ENCODE results near the gene AAK1.
"Not testable (repeated sequence)": the region's sequence is repeated elsewhere in the genome, so short reads cannot be mapped to it uniquely, and the experiment has no call there.

AAK1 gene

DNA sequence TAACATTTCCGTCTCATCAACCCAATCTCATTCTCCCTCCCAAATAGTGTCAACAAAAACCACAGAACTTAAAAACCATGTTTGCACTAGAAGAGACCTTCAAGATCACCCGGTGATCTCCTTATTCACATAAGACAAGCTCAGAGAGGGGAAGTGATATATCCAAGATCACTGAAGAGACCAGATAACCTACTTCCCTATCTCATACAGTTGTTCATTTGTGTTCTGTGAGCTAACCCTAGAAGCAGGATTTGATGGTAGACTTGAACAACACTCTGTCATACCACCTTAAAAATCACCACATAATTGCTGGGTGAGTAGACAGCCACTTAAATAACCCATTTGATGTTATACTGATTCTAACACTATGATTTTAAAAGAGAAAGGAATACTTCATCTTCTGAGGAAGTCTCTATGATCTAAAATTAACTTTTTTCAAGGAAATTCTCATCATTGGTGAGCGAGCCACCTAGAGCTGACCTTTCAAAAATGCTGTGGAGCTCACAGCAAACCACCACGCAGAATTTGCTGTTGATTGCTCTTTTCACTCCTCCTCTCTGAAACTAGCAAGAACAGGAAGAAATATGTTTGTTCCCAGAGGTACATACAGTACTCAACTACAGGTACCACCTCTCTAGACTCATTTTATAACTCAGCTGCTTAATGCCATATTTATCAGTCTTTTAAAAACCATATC, 15.1 kb downstream of the AAK1 start:
- in situ Hi-C loops (cut with MboI; ENCODE audit: low sequenced_read_pairs) = no loop called here

DNA sequence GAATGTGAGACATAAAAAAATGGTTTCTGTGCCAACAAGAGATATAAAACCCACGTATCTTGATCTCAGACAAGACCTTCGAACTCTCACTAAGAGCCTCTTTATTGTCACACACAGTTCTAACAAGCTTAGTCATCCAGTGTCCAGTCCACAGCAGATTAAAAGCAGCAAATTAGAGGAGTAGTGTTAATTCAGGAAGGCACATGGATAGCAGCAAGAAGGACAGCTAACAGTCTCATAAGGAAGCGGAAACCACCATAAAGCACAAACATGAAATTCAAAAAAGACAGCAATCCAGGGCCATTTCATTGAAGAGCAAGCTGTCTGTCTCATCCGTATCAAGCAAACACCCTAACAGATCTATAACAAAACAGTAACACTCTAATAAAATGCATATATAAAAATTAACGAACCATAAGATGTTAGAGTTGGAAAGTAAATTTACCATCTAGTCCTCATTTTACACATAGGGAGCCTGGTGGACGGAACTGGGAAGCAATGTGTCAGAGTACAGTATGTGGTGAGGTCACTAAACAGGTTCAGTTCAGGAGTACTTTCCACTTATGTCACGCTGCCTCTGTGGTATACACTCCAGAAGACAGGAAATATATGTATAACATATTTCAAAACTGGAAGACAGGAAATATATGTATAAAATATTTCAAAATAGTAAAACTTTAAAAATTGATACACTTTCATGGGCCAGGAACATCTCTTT, 18.3 kb downstream of the AAK1 start:
- in situ Hi-C loops (cut with MboI; ENCODE audit: low sequenced_read_pairs) = no loop called here

DNA sequence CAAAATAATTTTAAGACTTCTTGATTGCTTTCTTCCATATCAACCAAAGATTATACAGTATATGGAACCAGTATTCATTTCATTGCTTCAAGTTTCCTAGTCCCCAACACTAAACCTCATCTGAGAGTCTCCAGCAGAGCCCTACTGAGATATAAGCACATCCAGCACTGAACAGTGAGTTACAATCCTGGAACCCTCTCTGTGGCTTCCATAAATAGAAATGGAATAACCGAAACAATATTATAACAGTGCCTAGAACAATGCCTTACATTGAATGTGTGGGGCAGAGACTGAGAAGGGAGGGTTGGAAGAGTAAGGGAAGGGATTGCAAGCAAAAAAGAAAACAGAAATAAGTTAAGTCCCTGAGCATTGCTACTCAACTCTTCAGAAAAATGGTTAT, 18.9 kb downstream of the AAK1 start:
- in situ Hi-C loops (cut with MboI; ENCODE audit: low sequenced_read_pairs) = no loop called here

DNA sequence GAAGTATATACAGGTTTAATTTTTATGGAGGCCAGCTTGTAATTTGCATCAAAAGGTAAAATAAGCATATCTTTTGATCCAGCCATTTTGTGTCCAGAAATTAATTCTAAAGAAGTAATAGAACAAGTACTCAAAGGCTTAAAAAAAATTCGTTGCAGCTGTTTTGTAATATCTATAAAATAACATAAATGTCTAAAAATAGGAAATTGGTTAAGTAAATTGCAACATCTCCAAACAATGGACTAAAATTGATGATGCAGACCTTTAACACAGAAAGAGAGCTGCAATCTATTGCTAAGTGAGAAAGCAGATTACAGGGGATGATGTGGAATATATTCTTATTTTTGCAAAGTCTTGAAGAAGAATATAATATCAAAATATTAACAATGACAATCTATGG, 19.4 kb downstream of the AAK1 start:
- in situ Hi-C loops (cut with MboI; ENCODE audit: low sequenced_read_pairs) = no loop called here

DNA sequence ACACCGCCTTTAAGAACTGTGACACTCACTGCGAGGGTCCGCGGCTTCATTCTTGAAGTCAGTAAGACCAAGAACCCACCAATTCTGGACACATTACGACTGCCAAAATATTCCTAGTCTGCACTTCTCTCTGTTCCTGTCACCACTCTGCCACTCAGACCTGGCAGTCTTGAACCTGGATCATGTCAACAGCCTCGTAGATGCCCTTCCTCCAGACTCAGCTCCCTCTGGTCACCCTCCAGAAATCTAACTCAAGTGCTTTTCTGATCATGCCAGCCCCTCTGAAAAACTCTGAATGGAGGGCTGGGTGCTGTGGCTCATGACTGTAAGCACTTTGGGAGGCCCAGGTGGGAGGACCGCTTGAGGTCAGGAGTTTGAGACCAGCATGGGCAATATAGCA, 20.3 kb downstream of the AAK1 start:
- in situ Hi-C loops (cut with MboI; ENCODE audit: low sequenced_read_pairs) = no loop called here

DNA sequence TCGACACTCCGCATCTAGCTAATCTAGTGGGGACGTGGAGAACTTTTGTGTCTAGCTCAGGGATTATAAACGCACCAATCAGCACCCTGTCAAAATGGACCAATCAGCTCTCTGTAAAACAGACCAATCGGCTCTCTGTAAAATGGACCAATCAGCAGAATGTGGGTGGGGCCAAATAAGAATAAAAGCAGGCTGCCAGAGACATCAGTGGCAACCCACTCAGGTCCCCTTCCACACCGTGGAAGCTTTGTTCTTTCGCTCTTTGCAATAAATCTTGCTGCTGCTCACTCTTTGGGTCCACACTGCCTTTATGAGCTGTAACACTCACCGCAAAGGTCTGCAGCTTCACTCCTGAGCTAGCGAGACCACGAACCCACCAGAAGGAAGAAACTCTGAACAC, 20.7 kb downstream of the AAK1 start:
- in situ Hi-C loops (cut with MboI; ENCODE audit: low sequenced_read_pairs) = not testable (repeated sequence)

DNA sequence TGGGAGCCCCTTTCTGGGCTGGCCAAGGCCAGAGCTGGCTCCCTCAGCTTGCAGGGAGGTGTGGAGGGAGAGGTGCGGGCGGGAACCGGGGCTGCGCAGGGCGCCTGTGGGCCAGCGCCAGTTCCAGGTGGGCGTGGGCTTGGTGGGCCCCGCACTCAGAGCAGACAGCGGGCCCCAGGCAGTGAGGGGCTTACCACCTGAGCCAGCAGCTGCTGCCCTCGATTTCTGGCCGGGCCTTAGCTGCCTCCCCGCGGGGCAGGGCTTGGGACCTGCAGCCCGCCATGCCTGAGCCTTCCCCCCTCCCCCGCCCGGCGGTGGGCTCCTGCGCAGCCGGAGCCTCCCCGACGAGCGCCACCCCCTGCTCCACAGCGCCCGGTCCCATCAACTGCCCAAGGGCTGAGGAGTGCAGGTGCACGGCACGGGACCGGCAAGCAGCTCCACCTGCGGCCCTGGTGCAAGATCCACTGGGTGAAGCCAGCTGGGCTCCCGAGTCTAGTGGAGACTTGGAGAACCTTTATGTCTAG, 21.5 kb downstream of the AAK1 start:
- in situ Hi-C loops (cut with MboI; ENCODE audit: low sequenced_read_pairs) = not testable (repeated sequence)

DNA sequence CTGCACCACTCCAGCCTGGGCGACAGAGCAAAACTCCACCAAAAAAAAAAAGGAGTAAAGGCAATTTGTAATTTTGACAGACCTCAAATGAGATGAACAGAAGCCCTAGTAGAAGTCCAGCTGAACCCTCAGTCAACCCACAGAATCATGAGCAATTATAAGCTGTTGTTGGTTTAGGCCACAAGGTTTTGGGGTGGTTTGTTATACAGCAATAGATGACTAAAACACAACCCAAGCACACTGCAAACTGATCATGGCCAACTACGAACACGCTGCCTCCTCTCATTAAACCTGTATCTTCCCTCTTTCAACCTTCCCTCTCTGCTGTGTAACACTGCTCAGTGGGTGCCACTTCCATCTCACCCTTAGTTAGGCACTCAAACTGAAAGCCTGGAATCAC, 22.1 kb downstream of the AAK1 start:
- in situ Hi-C loops (cut with MboI; ENCODE audit: low sequenced_read_pairs) = no loop called here

DNA sequence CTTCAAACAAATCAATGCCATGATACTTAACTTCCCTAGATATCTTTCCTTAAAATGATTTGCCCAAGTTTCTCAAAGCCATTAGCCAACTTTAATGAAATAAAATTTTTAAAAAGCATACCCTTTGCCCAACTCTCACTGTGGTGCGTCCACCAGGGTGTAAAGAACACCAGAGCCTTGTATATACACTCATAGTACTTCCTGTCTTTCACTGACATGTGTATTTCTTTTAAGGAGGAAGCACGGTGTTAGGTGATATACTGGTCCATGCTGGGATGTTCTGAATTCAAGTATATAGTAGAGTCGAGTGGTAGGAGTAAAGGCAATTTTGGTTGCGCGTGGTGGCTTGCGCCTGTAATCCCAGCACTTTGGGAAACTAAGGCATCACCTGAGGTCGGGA, 22.7 kb downstream of the AAK1 start:
- in situ Hi-C loops (cut with MboI; ENCODE audit: low sequenced_read_pairs) = no loop called here

DNA sequence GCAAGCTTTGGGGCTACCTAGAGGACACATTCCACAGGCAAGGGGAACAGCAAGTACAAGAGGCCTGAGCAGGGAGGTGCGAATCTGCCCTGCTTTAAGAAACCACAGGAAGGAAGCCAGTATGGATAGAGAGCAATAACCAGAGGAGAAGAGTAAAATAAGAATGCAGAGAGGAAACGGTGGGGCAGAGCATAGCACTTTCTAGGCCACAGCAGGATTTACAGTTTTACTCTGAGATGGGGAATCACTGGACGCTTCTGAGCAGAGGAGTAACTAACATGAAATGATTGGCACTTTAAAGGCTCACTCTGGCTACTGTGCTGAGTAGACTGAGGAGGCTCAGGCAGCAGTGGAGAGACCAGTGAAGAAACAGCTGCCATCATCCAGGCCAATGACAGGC, 23.8 kb downstream of the AAK1 start:
- in situ Hi-C loops (cut with MboI; ENCODE audit: low sequenced_read_pairs) = no loop called here

DNA sequence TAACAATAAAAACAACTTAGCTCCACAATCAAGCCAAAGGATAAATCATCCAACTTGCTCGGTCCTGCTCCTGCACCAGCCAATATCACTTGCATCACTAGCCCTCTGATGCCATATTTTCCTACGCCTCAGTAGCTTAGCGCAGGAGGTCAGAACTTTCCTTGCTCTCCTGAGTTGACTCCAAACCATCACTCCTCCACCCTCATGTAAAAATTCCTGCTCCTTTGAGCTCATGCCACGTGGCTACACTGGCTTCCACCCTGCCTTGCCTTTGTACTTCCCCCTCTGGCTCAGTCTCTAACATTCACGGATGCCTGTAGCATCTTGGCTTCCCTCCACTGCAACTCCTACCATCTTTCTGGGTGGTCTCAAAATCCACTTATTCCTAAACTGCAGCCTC, 25.2 kb downstream of the AAK1 start:
- in situ Hi-C loops (cut with MboI; ENCODE audit: low sequenced_read_pairs) = no loop called here

DNA sequence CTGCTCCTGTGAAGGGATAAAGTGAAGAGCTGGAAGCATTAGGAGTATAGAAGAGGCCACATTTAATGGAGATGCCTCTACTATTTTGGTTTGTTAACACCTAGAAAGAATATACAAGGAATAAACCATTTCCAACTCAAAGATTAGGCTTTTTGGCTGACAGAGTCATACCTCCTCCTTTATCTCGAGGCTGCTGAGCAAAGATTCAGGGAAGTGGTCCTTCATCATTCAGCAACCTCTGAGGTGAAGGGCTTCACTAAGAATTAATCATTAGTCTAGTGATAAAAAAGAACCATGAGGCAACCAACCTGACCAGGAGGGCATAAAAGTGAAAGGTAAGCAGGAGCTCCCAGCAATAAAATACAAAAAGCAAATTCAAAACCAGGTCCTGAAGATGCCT, 25.8 kb downstream of the AAK1 start:
- in situ Hi-C loops (cut with MboI; ENCODE audit: low sequenced_read_pairs) = no loop called here

DNA sequence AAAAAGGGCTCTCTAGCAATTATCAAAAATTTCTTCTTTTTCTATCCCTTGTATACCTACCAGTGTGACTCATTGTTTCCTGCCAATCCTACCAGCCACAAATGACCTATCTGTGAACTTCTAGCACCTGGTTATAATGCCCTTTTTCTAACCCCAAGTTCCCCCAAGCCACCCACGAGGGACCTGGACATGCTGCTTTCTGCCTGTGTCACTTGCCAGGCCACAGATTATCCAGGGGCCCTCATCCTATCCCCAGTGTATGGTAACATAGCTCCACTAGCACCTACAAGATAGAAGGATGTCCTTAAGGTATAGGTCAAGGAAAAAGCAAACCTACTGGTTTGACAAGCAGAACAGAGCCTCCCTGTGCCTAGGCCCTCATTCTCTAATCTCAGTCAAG, 26.8 kb downstream of the AAK1 start:
- in situ Hi-C loops (cut with MboI; ENCODE audit: low sequenced_read_pairs) = no loop called here

DNA sequence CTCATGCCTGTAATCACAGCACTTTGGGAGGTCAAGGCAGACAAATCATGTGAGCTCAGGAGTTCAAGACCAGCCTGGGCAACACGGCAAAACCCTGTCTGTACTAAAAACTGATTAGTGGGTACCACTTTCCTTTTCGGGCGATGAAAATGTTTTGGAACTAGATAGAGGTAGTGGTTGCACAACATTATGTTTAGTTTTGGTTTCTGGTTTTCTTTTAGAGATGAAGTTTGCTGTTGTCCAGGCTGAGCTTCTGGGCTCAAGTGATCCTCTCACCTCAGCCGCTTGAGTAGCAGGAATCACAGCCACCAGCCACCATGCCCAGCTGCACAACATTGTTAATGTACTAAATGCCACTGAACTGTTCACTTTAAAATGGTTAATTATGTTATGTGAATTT, 27.6 kb downstream of the AAK1 start:
- in situ Hi-C loops (cut with MboI; ENCODE audit: low sequenced_read_pairs) = no loop called here

DNA sequence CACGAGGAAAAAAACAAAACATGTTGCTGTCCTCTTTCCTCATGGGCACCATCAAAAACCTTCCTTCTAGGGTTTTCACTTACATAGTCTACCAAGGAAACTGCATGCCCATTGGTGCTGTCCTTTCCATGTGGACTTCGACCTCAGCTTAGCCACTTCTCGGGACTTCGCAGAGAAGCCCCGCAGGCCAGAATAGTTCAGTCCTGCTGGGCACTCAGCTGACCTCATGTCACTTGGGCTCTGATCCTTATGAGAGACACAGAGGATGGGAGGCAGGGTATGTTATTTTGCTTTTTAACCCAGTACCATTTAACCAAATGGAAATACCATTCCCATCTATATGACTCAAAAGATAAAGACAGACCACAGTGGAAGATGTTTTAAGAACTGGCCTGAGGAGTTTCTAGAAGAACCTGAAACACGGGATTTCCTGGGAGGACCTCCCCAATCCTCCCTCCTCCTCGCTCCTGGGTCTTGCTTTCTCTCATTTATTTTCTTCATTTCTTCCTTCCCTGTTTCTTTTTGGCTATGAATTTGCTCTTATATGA, 28.4 kb downstream of the AAK1 start:
- in situ Hi-C loops (cut with MboI; ENCODE audit: low sequenced_read_pairs) = no loop called here

DNA sequence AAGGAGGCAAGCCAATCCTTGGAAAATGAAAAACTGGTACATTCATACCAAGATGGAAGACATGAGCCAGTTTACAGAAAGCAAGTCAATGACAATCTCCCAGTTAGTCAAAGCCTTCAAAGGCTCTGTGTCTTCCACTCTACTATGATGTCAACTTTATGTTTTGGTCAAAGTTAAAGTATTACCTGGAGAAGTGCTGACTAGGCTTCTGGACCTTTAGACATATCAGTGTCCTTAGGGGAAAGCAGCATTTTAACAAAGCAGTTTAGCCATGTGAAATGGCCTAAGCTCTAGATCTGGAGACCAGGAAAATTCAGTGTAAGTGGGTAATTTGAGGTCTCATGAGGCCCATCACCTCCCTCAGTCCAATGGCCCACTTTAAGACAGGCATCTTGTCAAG, 30.8 kb downstream of the AAK1 start:
- in situ Hi-C loops (cut with MboI; ENCODE audit: low sequenced_read_pairs) = no loop called here

DNA sequence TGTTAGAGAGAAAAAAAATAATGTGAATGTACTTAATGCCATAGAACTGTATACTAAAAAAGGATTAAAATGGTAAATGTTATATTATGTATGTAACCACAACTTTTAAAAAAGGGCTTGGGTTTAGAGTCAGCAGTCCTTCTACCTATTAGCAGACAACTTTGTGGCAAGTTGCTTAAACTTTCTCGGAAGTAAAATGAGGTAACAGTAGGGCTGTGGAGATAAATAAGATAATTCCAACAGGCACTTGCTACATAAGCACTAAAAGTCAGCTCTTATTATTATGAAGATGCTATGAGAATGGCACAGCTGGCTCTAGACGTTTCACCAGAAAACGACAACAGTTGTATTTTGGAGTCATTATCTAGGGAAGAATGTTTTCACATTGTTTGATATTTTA, 31.3 kb downstream of the AAK1 start:
- in situ Hi-C loops (cut with MboI; ENCODE audit: low sequenced_read_pairs) = no loop called here

DNA sequence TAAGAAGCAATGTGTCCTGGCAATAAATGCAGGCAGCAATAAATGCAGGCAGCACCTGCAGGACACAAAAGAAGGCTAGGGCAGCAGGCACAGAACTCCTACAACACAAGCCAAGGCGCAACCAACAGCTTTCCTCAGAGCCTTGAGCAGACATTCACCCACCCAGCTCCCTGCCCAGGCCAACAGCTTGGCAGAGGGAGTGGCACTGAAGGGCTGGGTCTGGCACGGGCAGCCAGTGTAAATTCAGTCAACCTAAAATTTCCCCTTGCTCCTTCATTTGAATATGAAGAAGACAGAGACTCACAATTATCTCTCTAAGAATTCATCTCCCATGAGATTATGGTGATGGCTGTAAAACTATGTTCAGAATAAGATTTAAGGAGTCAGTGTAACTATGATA, 35.4 kb downstream of the AAK1 start:
- in situ Hi-C loops (cut with MboI; ENCODE audit: low sequenced_read_pairs) = no loop called here

DNA sequence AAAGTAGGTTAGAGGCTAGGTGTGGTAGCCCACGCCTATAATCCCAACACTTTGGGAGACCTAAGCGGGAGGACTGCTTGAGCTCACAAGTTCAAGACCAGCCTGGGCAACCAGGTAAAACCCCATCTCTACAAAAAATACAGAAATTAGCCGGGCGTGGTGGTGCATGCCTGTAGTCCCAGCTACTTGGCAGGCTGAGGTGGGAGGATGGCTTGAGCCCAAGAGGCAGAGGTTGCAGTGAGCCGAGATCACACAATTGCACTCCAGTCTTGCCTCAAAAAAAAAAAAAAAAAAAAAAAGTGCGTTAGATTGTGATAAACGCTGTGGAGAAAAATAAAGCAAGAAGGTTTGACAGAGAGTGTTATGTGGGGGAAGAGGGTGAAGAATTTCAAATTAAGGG, 36.8 kb downstream of the AAK1 start:
- in situ Hi-C loops (cut with MboI; ENCODE audit: low sequenced_read_pairs) = not testable (repeated sequence)

DNA sequence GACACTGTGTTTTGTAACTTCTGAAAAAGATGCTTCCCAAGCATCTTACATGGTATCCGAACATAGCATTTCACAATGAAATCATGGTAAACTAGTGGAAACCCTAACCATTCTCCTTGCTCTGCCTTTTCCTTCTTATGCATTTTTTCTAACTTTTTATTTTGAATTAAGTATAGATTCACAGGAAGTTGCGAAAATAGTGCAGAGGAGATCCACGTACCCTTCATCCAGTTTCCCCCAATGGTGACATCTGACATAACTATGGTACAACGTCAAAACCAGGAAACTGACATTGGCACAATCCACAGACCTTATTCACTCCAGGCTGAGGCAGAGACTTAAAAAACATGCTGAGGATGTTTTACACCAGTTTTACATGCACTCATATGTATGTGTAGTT, 38.3 kb downstream of the AAK1 start:
- in situ Hi-C loops (cut with MboI; ENCODE audit: low sequenced_read_pairs) = no loop called here

DNA sequence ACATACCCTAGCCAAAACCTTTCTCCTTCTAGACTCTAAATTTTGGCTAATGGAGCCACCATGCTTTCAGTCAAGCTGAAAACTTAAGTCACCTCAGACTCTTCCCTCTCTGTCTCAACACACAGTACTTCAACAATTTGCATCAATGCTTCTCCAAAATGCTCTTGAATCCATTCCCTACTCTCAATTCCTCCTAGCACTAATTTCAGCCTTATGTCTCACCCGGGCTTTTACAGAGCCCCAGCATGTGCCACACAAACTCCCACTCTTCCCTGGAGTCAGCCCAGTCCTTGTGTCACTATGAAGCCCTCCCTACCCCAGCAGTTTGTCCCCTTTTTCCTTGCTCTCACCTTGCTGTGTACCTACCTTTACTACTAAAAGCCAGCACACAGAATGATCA, 38.7 kb downstream of the AAK1 start:
- in situ Hi-C loops (cut with MboI; ENCODE audit: low sequenced_read_pairs) = no loop called here

DNA sequence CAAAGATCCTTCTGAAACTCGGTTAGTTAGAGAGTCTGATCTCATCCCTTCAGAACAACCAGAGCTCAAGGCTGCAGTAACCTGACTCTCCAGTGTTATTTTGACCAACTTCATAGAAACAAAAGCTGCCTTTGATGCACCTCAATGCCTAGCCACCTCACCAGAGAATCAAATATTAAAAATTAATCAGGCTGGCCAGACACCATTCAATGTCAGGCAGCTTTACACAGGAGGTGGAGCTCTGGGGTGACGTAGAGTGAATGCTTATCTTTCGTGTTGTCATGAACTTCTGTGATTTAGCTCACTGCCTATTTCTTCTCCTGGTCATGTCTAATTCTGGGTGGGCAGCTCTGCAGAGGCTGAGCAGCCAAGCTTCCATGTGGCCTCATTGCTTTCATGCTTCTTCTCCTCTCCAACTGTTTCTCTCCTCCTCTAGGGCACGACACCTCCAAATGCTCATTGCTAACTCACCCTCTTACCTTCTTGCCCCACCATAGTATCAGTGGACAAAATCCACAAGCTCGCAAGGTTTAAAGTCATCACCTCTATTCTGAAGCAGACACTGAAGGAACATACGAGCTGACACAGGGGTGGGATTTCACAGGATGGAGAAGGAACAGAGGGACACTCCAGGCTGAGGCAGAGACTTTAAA, 39.4 kb downstream of the AAK1 start:
- in situ Hi-C loops (cut with MboI; ENCODE audit: low sequenced_read_pairs) = no loop called here

Data from hTERT RPE-1 (cell line).